GM19099 (cell line): ENCODE measurements around the gene HDAC9.

Experiments used
- POLR2A ChIP-seq: IDR thresholded peaks from 3 replicates; pipeline ENCODE4 v1.6.1; 2011; ENCODE audit warnings: low read depth; ENCODE audit not compliant: insufficient read length; ENCODE audit errors: extremely low read depth

HDAC9 gene

DNA sequence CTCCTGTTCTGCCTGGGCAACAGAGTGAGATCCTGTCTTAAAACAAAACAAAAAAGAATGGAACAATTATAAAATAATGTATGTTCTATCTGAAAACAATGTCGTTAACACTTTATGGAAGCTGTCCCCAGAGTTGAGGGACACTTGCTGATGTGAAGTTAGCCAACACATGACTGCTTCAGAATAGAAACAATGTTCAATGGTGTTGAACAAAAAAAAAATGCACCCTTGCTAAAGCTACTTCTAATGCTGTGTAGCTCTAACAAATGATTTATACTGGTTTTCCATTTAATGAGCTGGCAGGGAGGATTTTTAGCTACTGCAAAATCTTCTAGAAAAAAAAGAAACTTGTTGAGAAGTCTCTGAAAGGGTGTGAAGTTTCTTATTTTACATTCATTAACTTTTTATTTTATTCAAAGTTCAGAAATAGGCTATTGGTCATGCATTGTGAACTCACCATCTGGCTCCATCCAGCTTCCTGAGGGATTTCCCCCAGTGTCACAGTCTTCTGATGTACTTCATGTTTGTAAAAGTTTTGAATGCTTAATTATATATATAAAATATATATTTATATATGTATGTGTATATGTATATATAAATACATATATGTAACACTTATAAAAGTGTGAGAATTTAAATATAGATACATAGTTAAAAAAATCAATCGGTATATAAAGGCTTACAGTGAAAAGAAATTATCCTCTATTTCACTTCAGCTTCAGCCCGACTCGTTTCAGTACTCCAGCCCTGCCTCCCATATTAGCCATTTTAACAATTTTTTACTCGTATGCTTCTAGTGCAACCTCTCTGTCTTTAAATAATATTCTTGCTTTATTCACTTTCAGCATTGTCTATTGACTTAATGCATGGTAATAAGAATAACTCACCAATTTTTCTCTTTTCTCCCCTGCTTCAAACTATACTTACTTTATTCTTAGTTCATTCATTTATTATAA is 35.0 kb downstream of the HDAC9 start:
- no peak for TF ChIP-seq POLR2A

DNA sequence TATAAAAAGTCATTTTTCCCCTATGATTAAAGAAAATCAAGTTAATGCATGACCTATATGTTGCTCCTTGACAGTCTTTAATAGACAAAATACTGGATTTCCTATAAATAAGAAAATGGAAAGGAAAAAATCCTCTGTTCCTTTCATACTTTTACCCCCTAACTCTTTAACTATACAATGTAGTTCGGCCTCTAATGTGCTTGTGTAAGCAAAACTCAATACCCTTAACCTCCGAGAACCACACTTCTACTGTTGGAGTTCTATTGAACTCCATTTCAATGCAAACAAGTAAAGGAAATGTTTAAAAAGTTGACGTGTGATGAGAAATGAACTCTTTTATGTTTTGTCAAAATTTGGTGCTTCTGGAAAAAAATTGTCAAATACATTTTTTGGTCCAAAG is 36.0 kb downstream of the HDAC9 start:
- TF ChIP-seq POLR2A = no peak

DNA sequence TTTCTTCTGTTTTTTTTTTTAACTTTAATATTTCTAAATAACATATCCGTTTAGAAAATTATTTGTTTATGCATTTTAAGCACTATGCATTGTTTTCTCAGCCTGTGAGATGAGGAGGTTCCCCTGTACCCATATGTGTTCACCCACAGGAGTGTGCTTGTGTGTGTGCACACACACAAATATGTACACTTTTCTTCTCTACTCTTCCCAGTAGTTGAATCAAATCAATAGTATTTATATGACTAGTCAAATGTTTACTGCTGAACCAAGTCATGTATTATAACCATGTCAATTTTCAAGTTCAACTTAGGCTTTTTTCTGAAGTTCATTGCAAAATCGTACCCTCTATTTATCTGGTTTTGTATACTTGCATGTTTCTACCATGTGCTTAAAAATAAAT is 37.3 kb downstream of the HDAC9 start:
- no peak for TF ChIP-seq POLR2A

DNA sequence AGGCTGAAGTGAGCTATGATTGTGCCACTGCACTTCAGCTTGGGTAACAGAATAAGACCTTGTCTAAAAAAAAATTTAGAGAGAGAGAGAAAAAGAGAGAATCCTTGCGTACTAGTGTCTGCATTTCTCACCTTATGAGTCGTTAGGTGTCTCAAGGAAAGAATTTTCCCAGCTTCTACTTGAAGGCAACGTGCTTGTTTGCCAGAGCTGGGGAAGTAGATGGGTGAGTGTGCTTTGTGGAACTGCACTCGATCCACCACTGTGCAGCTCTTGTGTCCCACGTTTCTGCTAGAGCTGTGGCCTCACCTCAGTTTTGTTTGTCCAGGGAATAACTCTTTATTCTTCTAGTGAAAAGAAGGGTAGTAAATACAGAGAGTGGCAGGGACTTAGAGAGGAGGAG is 38.9 kb downstream of the HDAC9 start:
- no peak for TF ChIP-seq POLR2A

DNA sequence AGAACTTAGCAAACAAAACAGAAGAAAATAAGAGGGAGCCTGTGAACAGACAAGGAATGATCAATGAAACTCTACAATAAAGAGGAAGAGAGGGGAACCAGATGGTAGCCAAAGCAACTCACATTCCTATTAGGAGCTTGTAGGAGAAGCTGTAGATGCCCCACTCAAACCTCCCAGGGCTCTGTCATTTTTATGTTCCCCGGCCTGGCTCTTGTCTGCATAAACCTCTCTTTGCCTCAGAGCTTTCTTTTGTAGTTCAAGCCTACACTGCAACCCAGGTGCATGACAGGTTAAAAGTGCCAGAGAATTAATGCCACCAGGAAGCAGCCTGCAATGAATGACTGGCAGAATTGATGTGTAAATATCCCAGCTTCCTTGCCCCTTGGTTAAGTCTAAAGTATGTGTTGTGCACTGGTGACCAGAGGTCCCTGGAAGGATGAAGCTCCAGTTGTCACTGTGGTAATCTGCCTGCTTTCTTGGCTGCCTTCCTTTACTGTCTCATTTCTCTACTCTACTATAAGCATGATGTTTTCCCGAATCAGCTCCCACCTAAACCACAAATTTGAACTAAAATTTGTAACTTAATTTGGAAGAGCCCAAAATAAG is 40.4 kb downstream of the HDAC9 start:
- TF ChIP-seq POLR2A = no peak

DNA sequence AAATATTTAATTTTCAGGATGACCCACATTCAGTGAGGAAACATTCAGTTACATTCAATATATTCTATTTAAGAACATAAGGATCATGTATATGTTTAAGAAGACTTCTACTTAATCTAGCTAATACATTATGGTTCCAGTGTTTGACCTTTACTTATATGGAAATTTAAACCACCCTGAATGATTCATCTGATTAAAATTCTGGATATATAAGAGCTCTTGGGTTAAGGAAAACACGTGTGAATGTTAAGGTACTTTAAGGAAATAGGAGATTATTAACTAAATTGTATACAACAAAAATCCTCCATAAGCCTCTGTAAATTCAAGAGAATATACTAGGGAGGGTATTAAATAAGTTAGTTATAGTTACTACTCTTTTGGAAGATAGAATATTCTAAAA is 40.9 kb downstream of the HDAC9 start:
- TF ChIP-seq POLR2A = no peak

DNA sequence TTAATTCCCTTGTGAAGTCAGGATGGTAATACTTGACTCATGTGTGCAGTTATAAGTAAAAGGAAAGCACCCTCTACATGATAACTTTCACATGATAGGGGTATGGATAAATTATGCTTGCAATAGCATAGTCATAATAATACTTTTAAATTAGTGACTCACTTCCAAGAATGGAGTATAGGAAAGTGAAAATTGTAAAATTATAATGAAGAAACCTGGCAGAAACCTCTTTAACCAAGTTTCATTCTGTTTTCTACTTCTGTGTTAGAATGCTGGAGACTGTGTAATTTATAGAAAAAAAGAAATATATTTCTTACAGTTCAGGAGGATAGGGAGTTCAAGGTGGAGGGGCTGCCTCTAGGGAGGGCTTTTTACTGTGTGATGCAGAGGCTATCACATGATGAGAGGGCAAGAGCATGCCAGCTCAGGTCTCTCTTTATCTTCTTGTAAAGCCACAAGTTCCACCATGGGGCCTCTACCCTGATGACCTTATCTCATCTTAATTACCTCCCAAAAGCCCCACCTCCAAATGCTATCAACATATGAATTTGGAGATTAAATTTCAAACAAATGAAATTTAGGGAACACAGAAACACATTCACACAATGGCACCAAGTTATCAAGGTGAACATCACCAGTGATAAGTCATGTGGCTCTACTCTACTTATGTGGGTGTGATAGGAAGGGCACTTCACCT is 43.2 kb downstream of the HDAC9 start:
- no peak for TF ChIP-seq POLR2A

DNA sequence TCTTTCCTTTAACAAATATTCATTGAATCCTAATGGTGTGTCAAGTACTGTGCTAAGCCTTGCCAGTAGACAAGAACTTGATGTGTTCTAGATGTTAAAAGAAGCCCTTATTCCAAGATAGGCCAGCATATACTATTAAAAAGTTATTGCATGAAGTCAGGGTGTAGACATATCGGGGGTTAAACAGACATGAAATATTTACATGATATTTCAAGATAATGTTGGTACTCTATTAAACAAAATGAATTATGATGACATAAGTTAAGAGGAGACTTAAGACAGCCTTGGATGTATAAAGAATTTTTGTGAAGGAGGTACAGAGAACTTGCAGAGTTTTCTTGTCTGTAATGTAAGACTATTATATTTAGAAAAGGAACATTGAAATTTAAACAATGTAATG is 44.8 kb downstream of the HDAC9 start:
- TF ChIP-seq POLR2A = no peak

DNA sequence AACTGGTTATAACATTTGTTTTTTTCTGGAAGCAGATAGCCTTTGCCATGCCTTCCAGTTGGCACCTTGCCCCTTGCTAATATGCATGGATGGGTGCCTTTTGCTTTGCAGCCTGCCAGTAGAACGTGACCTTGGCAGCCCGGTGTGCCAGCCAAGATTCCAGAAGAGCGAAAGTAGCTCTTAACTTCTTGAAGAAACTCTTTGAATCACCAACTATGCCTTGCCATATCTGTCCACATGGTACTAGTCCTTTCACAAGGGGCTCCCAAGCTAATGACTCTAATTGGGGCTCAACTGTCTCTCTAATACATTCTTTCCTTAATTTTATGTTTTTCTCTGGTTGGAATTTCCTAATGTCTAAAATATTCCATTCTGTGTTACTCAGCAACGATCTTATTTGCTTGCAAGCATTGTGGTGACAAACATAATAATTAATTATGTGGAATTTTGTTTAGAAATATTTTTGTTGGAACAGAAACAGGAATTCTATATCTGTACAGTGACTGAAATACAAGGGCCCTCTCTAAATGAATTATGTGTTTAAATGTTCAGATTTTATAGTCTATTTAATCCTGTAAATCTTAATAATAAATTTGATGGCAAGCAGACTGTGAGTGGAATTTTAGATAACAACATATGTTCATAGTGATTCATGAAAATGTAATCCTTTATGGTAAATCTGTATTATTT is 45.8 kb downstream of the HDAC9 start:
- no peak for TF ChIP-seq POLR2A

DNA sequence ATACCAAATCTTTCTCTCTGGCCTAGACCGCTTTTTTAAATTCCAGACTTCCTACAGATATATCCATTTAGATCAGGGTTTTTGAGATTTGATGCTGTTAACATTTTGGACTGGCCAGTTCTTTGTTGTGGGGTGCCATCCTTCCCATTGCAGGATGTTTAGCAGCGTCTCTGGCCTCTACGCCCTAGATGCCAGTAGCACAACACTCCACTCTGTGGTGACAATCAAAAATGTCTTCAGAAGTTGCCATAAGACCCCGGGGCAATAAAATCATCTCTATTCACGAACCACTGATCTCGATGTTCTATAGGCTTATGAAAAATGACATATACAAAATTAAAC is 46.3 kb downstream of the HDAC9 start:
- no peak for TF ChIP-seq POLR2A

DNA sequence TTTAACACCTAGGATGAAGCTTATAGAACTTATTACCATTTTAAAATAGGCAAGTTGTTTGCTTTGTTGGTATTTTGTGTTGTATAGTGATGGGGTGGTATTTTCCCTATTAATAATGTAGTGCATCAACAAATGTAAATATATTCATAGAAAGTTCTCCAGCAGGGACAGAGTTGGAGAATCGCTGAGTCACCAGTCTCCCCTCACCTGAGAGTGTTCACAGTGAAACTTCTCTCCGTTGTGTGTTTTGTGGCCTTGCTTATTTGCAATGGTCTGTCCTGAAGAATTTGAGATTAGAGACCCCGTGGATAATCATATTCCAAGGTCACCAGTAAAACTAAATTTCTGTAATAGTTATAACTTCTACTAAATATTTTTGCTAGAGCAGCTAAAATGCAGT is 51.0 kb downstream of the HDAC9 start:
- no peak for TF ChIP-seq POLR2A

DNA sequence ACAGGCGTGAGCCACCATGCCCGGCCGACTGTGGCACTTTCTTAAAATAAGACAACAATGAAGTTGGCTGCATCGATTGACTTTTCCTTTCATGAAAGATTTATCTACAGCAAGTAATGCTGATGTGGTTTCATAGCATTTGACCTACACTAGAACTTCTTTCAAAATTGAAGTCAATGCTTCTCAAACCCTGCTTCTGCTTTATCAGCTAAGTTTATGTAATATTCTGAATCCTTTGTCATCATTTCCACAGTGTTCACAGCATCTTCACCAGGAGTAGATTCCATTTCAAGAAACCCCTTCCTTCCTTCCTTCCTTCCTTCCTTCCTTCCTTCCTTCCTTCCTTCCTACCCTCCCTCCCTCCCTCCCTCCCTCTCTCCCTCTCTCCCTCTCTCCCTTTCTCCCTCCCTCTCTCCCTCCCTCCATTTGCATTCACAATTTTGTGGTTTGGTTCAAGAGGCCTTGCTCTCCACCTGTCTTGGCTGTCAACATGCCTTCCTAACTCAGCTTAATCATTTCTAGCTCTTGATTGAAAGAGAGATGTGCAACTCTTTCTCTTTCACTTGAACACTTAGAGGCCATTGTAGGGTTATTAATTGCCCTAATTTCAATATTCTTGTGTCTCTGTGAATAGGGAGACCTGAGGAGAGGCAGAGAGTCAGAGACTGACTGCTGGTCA is 52.1 kb downstream of the HDAC9 start:
- no peak for TF ChIP-seq POLR2A

DNA sequence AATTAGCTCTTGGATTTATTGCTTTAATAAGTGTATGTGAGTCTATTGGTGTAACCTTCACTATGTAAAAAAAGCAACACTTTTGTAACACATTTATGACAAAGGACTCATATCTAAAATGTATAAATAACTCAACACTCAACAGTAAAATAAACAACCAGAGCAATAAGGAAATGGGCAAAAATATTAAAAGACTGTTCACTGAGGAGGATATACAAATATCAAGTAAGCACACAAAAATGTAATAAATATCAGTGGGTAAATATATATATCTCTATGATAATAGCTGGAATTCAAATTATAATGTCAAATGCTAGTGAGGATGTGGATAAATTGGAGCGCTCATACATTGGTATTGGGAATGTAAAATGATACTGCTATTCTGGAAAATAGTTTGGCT is 53.0 kb downstream of the HDAC9 start:
- no peak for TF ChIP-seq POLR2A

DNA sequence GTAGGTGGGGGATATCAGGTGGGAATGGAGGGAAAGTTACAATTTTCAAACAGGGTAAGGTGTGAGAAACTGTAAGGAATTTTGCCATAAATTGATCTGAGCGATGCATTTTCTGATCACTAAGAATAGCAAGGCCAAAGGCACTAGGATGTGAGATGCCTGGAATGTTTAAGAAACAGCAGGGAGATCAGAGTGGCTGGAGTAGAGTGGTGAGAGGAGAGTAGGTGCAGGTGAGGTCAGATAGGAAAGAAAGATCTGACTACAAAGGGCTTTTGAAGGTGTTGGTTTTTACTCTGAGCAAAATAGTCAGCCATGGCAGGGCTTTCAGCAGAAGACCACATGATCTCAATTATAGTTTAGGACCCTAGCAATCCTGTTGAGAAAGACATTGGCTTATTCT is 55.0 kb downstream of the HDAC9 start:
- no peak for TF ChIP-seq POLR2A
